Glutamatergic neuron (in vitro differentiated cells): ENCODE data around the gene ADM. TPM values are rescaled to one million over a fixed set of nuclear protein-coding genes. Genes with fewer than 3 reads are reported as not detected.

Experiments
- DNase-seq: peaks from one replicate; pipeline ENCODE4 v3.0.0; 2022
- H3K27ac Mint-ChIP-seq: one replicate; pipeline ENCODE4 v1.8.0; 2020; ENCODE audit warnings: mild to moderate bottlenecking, mixed read lengths, inconsistent platforms; ENCODE audit not compliant: unreplicated experiment
- H3K27me3 Mint-ChIP-seq: one replicate; pipeline ENCODE4 v1.8.0; 2020; ENCODE audit warnings: mild to moderate bottlenecking, moderate library complexity, mixed read lengths, inconsistent platforms; ENCODE audit not compliant: unreplicated experiment
- H3K36me3 Mint-ChIP-seq: one replicate; pipeline ENCODE4 v1.8.0; 2020; ENCODE audit warnings: mild to moderate bottlenecking, mixed read lengths, inconsistent platforms; ENCODE audit not compliant: unreplicated experiment
- H3K4me1 Mint-ChIP-seq: one replicate; pipeline ENCODE4 v1.8.0; 2020; ENCODE audit warnings: mild to moderate bottlenecking, low read depth, mixed read lengths, inconsistent platforms; ENCODE audit not compliant: unreplicated experiment
- H3K4me3 Mint-ChIP-seq: one replicate; pipeline ENCODE4 v1.8.0; 2020; ENCODE audit warnings: mild to moderate bottlenecking, mixed read lengths, inconsistent platforms; ENCODE audit not compliant: unreplicated experiment
- H3K9me3 Mint-ChIP-seq: one replicate; pipeline ENCODE4 v1.8.0; 2020; ENCODE audit warnings: mild to moderate bottlenecking, moderate library complexity, mixed read lengths, inconsistent platforms; ENCODE audit not compliant: unreplicated experiment
- CTCF ChIP-seq: fragments of 200-600 bp; sonication (generic); IDR thresholded peaks from one replicate; pipeline ENCODE4 v1.5.0; 2021; ENCODE audit not compliant: partially characterized antibody, unreplicated experiment
- total RNA-seq: library from RNA; stranded (reverse); fragmentation: NEBNext Ultra II Directional; extraction: Animal tissue kit (Norgen Biotek cat#: 25700); gene quantifications from one replicate; pipeline ENCODE4 v1.2.1, GENCODE V29; 2021; ENCODE audit not compliant: unreplicated experiment

ADM gene
- total RNA-seq, 1 donor from 2014 or later, result 0.22 TPM

GRCh38 chr11:10274726-10275125 lies 30.1 kb upstream of the ADM start:
- no peaks in the 10 kb centered on the region for H3K36me3 Mint-ChIP-seq
- H3K27ac Mint-ChIP-seq, result no peak overlapping the region
- TF ChIP-seq CTCF, result no peak
- peaks cover 1% of the 10 kb centered on the region for H3K4me1 Mint-ChIP-seq
- DNase-seq, result no peak
- H3K4me3 Mint-ChIP-seq, result no peak overlapping the region
- H3K27me3 Mint-ChIP-seq, result no peaks in the 10 kb centered on the region
- H3K9me3 Mint-ChIP-seq, result no peaks in the 10 kb centered on the region

- Mint-ChIP-seq H3K36me3 (no peaks in the 10 kb centered on the region), H3K4me1 (peaks cover 1% of the 10 kb centered on the region), H3K27me3 (no peaks in the 10 kb centered on the region), H3K27ac (no peak overlapping the region), H3K4me3 (no peak overlapping the region), H3K9me3 (no peaks in the 10 kb centered on the region)
- no peak for DNase-seq
- TF ChIP-seq CTCF, result no peak
Measured at GRCh38 chr11:10275714-10276113, 29.2 kb upstream of the ADM start.

- H3K4me1 Mint-ChIP-seq, result peaks cover 6% of the 10 kb centered on the region
- no peak overlapping the region for H3K4me3 Mint-ChIP-seq
- no peak for DNase-seq
- peaks cover 2% of the 10 kb centered on the region for H3K9me3 Mint-ChIP-seq
- H3K36me3 Mint-ChIP-seq, result no peaks in the 10 kb centered on the region
- H3K27me3 Mint-ChIP-seq, result no peaks in the 10 kb centered on the region
- no peak overlapping the region for H3K27ac Mint-ChIP-seq
- no peak for TF ChIP-seq CTCF
Measured at GRCh38 chr11:10282117-10282516, 22.8 kb upstream of the ADM start.

- no peak overlapping the region for H3K4me3 Mint-ChIP-seq
- DNase-seq, result no peak
- H3K27me3 Mint-ChIP-seq, result peaks cover 2% of the 10 kb centered on the region
- TF ChIP-seq CTCF, result no peak
- H3K27ac Mint-ChIP-seq, result no peak overlapping the region
- H3K4me1 Mint-ChIP-seq, result peaks cover 4% of the 10 kb centered on the region
- peaks cover 2% of the 10 kb centered on the region for H3K9me3 Mint-ChIP-seq
- no peaks in the 10 kb centered on the region for H3K36me3 Mint-ChIP-seq
Measured at GRCh38 chr11:10283991-10284390, 20.9 kb upstream of the ADM start.

- TF ChIP-seq CTCF, result no peak
- Mint-ChIP-seq H3K27ac (no peak overlapping the region), H3K27me3 (peaks cover 2% of the 10 kb centered on the region), H3K4me1 (peaks cover 4% of the 10 kb centered on the region), H3K36me3 (no peaks in the 10 kb centered on the region), H3K4me3 (no peak overlapping the region), H3K9me3 (peaks cover 2% of the 10 kb centered on the region)
- no peak for DNase-seq
Measured at GRCh38 chr11:10285148-10285802, 19.6 kb upstream of the ADM start.
